GM18502 (cell line): ENCODE data around the gene BACH2.

ENCODE experiments used
- ATAC-seq: cut with Tn5 transposase; IDR thresholded peaks from one replicate; pipeline ENCODE4 v1.9.1; 2021; ENCODE audit warnings: mild to moderate bottlenecking; ENCODE audit not compliant: unreplicated experiment, poor library complexity

The BACH2 gene

DNA sequence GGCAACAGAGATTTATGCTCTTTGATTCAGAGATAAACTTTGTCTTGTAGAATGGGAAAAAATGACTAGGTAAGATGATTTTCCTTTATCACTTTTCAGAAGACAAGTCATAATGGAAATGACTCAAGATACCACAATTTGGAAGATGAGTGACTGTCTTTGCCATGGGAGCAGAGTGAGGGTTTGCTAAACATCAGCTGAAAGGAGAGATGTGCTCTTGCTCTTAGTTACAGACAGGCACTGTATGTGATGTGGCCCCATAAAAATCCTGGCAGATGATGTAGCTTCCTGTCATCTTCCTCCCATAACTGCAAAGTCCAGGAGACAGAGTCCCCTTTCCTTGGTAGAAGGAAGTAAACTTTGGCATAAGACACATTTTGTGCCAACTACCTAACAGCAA, 47.6 kb downstream of the BACH2 start:
- no peak for ATAC-seq

DNA sequence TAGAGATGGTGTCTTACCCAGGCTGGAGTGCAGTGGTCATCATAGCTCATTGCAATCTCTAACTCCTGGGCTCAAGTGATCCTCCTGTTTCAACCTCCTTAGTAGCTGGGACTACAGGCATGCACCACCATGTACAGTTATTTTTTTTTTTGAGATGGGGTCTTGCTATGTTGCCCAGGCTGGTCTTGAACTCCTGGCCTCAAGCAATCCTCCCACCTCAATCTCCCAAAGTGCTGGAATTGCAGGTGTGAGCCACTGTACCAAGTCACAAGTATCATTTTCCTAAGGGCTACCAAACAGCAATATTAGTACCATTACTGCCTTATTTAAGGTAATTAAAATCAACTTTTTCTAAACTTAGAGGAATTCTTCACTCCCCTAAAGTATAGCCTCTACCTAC, 49.4 kb downstream of the BACH2 start:
- no peak for ATAC-seq

DNA sequence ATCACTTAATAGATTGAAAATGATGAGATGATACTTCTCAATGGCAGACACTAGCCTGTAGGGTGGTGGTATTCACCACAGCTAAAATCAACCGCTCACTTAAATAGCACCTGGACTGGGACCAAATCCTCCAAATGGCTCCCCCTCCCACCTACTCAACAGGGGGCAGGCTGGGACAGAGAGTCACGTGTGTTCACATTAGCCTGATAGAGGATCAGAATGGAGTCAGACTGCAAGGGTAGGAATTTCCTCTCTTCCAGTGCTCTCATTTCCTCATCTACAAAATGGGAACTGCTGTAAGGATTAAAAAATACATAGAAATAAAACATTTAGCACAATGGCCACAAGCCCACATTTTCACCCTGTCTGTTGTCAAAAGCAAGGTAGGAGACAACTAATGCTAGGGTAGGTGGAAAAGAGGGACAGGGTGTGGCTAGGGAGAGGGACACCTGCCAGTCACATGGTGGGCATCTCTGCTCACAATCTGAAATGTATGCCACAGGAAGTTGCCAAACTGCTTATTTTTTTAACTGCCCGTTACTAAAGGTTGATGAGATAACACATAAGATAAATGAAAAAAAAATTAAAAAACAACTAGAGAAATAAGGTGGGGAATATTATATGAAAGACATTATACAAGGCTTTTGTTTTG, 55.3 kb downstream of the BACH2 start:
- no peak for ATAC-seq

DNA sequence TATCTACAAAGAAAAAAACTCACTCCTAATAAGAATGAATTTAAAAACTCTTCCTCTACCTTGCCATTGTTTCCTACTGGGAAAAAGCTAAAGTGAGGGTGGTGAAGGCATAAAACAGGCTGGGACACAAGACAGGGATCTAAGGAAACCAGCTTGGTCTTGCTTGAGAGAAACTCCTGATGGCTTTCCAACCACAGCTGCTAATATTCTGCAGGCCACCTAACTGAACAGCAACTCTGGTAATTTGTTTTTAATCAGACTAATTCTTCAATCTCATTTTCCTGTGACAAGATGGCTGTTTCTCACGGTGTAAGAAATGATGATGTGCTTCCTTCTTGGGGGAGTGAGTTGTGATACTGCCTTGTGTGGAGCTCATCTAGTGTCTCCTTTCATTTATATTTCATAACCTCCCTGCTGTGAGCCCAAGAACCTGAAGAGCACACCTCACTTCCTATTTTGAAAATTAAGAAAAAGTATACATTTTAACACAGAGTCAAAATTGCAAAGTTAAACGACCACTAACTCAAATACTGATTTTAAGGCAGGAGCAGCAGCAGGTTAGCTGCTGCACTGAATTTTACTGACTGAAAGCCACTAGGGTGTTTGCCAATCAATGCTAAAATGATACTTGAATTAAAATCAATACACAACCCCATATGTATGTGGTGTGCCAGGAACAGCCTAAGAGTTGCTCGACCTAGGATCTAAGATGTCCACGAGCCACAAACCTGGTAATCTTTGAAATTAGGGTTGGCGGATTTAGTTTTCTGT, 58.0 kb downstream of the BACH2 start:
- no peak for ATAC-seq

- ATAC-seq = no peak
Observed at GRCh38 chr6:90237350-90237990, 59.2 kb downstream of the BACH2 start.

GRCh38 chr6:90233994-90234393, 62.6 kb downstream of the BACH2 start:
- no peak for ATAC-seq

- ATAC-seq = no peak
Observed at GRCh38 chr6:90233213-90233612, 63.4 kb downstream of the BACH2 start.

DNA sequence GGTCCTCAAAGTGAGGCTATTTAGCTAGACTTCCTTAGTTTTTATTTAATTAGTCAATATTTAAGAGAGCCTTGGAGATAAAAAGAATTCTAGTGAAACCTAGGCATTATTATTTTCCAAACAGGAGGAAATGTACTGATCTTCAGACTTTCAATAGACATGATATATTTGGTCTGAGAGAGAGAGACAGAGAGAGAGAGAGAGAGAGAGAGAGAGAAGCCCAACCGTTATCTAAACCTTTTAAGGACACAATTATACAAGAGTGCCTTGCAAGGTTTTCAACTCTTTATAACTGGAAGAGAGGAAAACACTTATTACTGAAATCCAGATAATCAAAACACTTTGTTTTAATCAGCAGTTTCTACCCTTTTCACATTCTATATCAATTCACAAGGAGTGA, 64.8 kb downstream of the BACH2 start:
- no peak for ATAC-seq

DNA sequence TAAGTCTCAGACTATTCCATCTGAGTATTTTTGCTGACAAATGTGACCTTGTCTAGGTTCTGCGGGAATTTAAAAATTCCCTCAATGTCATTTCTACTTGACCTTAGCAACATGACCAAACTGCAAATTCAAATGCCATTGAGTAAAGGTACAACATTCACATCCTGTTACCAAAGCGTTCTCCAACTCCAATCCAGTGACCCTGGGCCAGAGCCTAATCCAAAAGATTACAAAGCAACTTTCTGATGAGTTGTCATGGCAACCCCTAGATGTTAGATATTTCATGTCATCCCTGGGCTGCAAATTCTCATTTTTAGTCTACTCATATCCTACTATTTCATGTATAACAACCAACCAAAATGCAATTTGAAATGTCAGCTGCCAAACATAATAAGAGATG, 65.3 kb downstream of the BACH2 start:
- no peak for ATAC-seq

- no peak for ATAC-seq
Observed at GRCh38 chr6:90230548-90231215, 66.0 kb downstream of the BACH2 start.

GRCh38 chr6:90229331-90230010, 67.2 kb downstream of the BACH2 start:
- ATAC-seq = no peak

- no peak for ATAC-seq
Observed at GRCh38 chr6:90227673-90228072, 69.0 kb downstream of the BACH2 start.

DNA sequence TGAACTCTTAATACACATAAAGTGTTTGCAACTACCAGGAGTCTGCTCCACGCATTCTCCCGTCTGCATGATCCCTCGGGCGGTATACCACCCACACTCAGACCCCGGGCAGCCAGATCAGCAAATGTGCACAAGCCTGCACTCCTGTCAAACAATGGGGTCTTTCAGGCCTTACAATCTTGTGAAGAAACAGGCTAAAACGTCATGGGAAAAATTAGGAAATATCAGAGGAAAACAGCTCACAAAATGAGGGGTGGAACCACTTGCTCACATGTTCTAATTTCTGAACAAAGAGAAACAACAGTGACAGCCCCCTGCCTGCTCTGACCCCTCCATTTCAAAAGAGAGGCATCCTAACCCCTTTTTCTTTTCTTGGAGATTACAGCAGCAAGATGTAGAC, 69.4 kb downstream of the BACH2 start:
- no peak for ATAC-seq

DNA sequence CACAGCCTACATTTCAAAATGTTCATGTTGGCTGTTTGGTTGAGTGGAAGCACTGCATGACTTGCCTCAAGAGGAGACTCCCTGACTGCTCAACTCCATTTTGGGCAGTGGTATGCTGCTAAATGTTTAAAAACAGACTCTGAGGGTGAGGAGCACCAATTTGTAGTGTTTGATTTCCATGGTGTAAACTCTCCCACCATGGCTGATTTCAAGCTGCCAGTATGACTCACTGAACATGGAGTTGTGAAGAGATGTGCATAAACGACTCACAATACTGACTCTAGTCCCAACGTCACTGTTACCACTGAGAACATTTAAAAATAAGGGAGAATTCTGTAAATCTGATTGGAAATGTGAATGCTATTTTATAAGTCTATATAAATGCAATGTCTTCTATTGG, 70.4 kb downstream of the BACH2 start:
- ATAC-seq = no peak

DNA sequence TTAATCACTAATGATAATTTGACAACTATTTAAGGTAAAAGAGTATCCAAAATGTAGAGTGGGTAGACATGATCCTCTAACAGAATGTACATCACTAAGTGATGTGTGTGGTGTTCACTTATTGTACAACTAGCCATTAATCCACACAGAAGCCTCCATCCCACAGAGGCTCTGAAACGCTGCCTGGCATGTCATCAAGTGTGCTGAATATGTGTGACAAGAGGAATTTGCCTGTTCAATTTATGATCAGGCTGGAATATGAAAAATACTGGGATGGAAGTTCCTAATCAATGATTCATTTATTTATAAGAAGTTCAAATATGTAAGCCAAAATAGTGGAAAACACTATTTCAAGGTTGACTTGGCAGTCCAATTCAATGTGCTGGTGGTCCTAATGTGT, 72.4 kb downstream of the BACH2 start:
- no peak for ATAC-seq

DNA sequence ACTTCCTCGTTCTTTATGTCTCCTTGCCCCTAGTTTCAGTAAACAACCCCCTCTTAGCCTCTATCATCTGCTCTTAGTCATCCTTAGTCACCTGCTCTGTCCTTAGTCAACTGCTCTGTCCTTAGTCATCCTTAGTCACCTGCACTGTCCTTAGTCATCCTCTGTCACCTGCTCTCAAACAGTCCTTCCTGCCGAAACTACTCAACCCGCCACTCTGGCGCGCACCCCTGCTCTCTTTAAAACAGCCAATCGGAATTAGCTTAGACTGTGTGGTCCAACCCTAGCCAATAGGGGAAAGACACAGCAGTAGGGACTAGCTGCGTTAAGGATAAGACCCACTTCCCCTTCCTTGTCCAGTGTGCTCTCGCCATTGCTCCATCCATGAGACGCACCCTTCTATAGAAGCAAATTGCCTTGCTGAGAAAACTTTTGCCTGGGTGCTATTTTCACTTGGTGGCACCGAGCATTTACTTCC, 73.9 kb downstream of the BACH2 start:
- ATAC-seq = no peak

DNA sequence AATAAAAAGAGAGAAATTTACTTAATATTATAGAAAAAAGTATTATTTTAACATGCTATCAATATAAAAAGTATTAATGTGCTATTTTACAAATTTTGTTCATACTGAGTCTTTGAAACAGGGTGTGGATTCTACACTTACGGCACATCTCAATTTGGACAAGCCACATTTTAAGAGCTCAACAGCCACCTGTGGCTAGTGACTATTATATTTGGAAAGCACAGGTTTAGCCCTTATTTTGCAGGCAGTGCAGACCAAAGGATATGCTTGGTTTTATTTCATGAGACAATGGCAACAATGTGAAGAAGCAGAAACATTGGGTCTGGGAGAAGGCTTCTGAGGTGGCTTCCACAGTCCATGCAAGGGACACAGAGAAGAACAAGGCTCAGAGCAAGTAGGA, 74.6 kb downstream of the BACH2 start:
- no peak for ATAC-seq

GRCh38 chr6:90221403-90221802, 75.2 kb downstream of the BACH2 start:
- ATAC-seq = no peak

DNA sequence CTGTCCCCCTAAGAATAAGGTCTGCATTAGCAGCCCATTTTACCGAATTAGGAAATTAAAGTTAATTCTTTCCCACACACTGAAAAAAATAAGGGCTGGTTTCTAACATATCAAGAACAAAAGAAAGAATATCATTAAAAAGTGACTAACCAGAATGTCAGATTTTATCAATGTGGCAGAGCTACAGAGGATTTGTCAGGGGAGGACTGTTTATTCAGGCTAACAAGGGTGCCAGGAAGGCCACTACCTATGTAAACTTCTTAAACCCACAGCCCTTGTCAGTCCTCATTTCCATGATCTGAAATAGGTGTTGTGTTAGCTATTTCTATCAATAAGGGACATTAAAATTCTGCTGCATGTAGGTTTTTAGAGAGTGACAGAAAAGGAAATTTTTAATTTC, 76.4 kb downstream of the BACH2 start:
- ATAC-seq = no peak

DNA sequence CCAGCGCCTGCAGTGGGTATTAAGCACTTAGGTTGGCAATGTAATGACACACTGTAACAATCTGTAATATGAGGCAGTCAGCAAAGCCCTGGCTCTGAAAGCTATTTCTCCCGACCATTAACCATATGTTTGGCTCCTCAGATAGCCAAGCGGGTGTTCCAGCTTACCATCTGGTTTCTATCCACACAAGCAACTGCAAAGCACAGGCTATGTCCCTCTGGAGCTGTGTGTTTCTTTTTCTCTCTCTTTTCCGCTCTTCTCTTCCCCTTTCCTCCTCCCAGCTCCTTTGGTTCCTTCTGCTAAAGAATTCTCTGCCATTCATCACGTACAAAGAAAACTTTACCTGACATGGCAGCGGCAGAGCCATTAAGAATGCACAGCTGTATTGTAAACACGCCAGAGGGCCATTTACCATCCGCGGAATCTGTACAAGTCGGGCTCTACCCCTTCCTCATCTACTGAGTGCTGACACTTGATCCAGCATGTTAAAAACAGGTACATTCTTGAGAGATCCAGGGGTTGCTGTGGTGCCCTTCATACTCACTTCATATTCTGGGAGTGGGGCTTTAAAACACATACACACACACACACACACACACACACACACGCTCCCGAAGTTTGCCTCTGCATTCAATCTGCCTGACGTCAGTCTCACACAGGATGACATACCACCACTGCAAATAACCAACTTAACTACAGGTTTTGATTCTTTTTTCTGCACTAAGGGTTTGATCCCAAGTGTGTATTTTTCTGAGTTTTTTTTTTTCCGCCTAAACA, 77.2 kb downstream of the BACH2 start:
- ATAC-seq = peak; percentile 4
